ENCODE measurements around the gene LTBP3. TPM values are rescaled to one million over a fixed set of nuclear protein-coding genes. Genes with fewer than 3 reads are reported as not detected.

LTBP3 gene
- total and polyA plus RNA-seq, 9 of the 15 experiments (the other 6 are each of a cell fraction or from before 2014, with no cell fraction given) = 0.06 to 20.5 (median 4.8) TPM

- TF ChIP-seq CHCHD3 (CRISPR knock-in tag; IDR thresholded peaks at IDR 0.05) (peak; percentile 86), JUND (IDR thresholded peaks at IDR 0.05; ENCODE audit: borderline replicate concordance, low read depth, low read length) (peak; percentile 83), JUND (tag; IDR thresholded peaks at IDR 0.05; ENCODE audit: borderline replicate concordance, low read depth, low read length) (no peak), TARDBP (IDR thresholded peaks at IDR 0.05) (no peak), ZNF57 (CRISPR knock-in tag; IDR thresholded peaks at IDR 0.05) (peak; percentile 88), SMAD3 (CRISPR knock-in tag; conservative IDR thresholded peaks at IDR 0.05) (peak; percentile 76), KLF10 (CRISPR knock-in tag; IDR thresholded peaks at IDR 0.05) (peak; percentile 88), CHD7 (IDR thresholded peaks at IDR 0.05; ENCODE audit: low read depth, low read length) (peak; percentile 74), MTA1 (IDR thresholded peaks at IDR 0.05; ENCODE audit: borderline replicate concordance) (0 out of 2 replicates have a peak, but pooled peaks have one; percentile 20), ATF4 (CRISPR knock-in tag; IDR thresholded peaks at IDR 0.05) (peak; percentile 47), PHF8 (IDR thresholded peaks at IDR 0.05; ENCODE audit: borderline replicate concordance, low read length) (peak; percentile 28; the same call in 1 of the 2 replicates), ZNF12 (CRISPR knock-in tag; IDR thresholded peaks at IDR 0.05) (no peak), FOXM1 (IDR thresholded peaks at IDR 0.05; ENCODE audit: low read depth) (no peak), FOXM1 (CRISPR knock-in tag; IDR thresholded peaks at IDR 0.05; ENCODE audit: low read depth) (0 out of 2 replicates have a peak, but pooled peaks have one; percentile 77), TBL1XR1 (IDR thresholded peaks at IDR 0.05; ENCODE audit: low read length in 2 of 2) (peak; percentile 22 to 80; a peak in 3 of 4 replicates)
Measured at GRCh38 chr11:65502555-65503367, 55.4 kb downstream of the LTBP3 start (continued).
